HepG2 (cell line): ENCODE measurements around the gene AS3MT. TPM values are rescaled to one million over a fixed set of nuclear protein-coding genes. Genes with fewer than 3 reads are reported as not detected.

Experiments
- FOXA1 ChIP-seq, 2 experiments: fragments of 450-650 bp in 1 of 2; sonication (generic) in 1 of 2; formaldehyde crosslinking in 1 of 2; IDR thresholded peaks; 2 replicates each; pipeline versions ENCODE4 v1.4.0 to v1.6.1; 2016 to 2020; ENCODE audit warnings: missing genetic modification reagents in 1 of 2
- FOXJ3 ChIP-seq: sonication (generic); formaldehyde crosslinking; IDR thresholded peaks from 2 replicates; pipeline ENCODE4 v1.4.0; 2020; ENCODE audit warnings: missing genetic modification reagents, mild to moderate bottlenecking, borderline replicate concordance
- JUN ChIP-seq: sonication (generic); formaldehyde crosslinking; IDR thresholded peaks from 2 replicates; pipeline ENCODE4 v1.4.0; 2020; ENCODE audit warnings: mild to moderate bottlenecking, missing genetic modification reagents
- MBD4 ChIP-seq: IDR thresholded peaks from 2 replicates; pipeline ENCODE4 v1.6.1; 2012; ENCODE audit warnings: low read length, inconsistent platforms, borderline replicate concordance
- MBNL3 ChIP-seq: fragments of 250-450 bp; sonication (Bioruptor Pico); conservative IDR thresholded peaks from 2 replicates; pipeline ENCODE4 v1.8.0; 2022; ENCODE audit warnings: mild to moderate bottlenecking, inconsistent platforms
- MTA3 ChIP-seq: sonication (generic); formaldehyde crosslinking; IDR thresholded peaks from 2 replicates; pipeline ENCODE4 v1.4.0; 2020; ENCODE audit warnings: missing genetic modification reagents
- MZF1 ChIP-seq: sonication (generic); formaldehyde crosslinking; IDR thresholded peaks from 2 replicates; pipeline ENCODE4 v1.8.1; 2023; ENCODE audit warnings: mild to moderate bottlenecking, missing genetic modification reagents, borderline replicate concordance
- SP4 ChIP-seq: sonication (generic); formaldehyde crosslinking; IDR thresholded peaks from 2 replicates; pipeline ENCODE4 v1.8.1; 2023; ENCODE audit warnings: mild to moderate bottlenecking, missing genetic modification reagents
- STAT5B ChIP-seq: sonication (generic); formaldehyde crosslinking; IDR thresholded peaks from 2 replicates; pipeline ENCODE4 v1.4.0; 2020; ENCODE audit warnings: missing genetic modification reagents
- TAF1 ChIP-seq: sonication (generic); formaldehyde crosslinking; IDR thresholded peaks from 2 replicates; pipeline ENCODE4 v1.4.0; 2020; ENCODE audit warnings: missing genetic modification reagents
- TBP ChIP-seq: sonication (generic); formaldehyde crosslinking; IDR thresholded peaks from 2 replicates; pipeline ENCODE4 v1.5.0; 2020; ENCODE audit warnings: missing genetic modification reagents
- TCF12 ChIP-seq, 2 experiments: fragments of 450-650 bp in 1 of 2; sonication (generic) in 1 of 2; formaldehyde crosslinking in 1 of 2; IDR thresholded peaks; 2 replicates each; pipeline versions ENCODE4 v1.6.1 to v1.8.0; 2017 to 2022; ENCODE audit warnings: antibody characterized with exemption in 1 of 2, mild to moderate bottlenecking in 1 of 2, missing genetic modification reagents in 1 of 2, moderate library complexity in 1 of 2
- ZNF34 ChIP-seq: sonication (generic); formaldehyde crosslinking; IDR thresholded peaks from 2 replicates; pipeline ENCODE4 v1.4.0; 2020; ENCODE audit warnings: mild to moderate bottlenecking, missing genetic modification reagents, borderline replicate concordance
- ZNF598 ChIP-seq: sonication (generic); formaldehyde crosslinking; IDR thresholded peaks from 2 replicates; pipeline ENCODE4 v1.5.1; 2020; ENCODE audit warnings: mild to moderate bottlenecking, missing genetic modification reagents, borderline replicate concordance
- ZNF850 ChIP-seq: sonication (generic); formaldehyde crosslinking; conservative IDR thresholded peaks from 2 replicates; pipeline ENCODE4 v1.9.0; 2021; ENCODE audit warnings: mild to moderate bottlenecking, missing genetic modification reagents
- polyA plus RNA-seq, 8 experiments: library from polyadenylated mRNA; depleted of rRNA in 3 of 8; stranded (reverse) in 7 of 8; unstranded in 1 of 8; fragments of >200 nt; fragmentation: Illumina TruSeq in 4 of 8; extraction: Trizol in 4 of 8; gene quantifications; 2 replicates each; pipeline versions ENCODE4 v1.2.1 to v1.2.3, GENCODE V29; 2011 to 2016; ENCODE audit warnings: low read depth in 4 of 8, missing spikeins in 1 of 8, mixed read lengths in 1 of 8; ENCODE audit not compliant: insufficient read depth in 1 of 8
- total RNA-seq, 5 experiments: library from RNA; depleted of rRNA; stranded (reverse); fragments of >200 nt; fragmentation: Illumina TruSeq; extraction: Trizol; gene quantifications; 2 replicates each; pipeline ENCODE4 v1.2.3, GENCODE V29; 2016; ENCODE audit warnings: low read depth in 1 of 5
- TF ChIP-seq, protein P1 (sequence below): IDR thresholded peaks from 2 replicates; pipeline ENCODE4 v1.6.1; 2016; ENCODE audit warnings: low read depth, missing genetic modification reagents, missing compliant biosample characterization
- TF ChIP-seq, protein P2 (sequence below): sonication (generic); formaldehyde crosslinking; IDR thresholded peaks from 2 replicates; pipeline ENCODE4 v1.9.0; 2022; ENCODE audit warnings: missing genetic modification reagents, mild to moderate bottlenecking, borderline replicate concordance
- TF ChIP-seq, protein P3 (sequence below): sonication (generic); formaldehyde crosslinking; IDR thresholded peaks from 2 replicates; pipeline ENCODE4 v1.5.0; 2020; ENCODE audit warnings: missing genetic modification reagents
- TF ChIP-seq, protein P4 (sequence below): sonication (generic); formaldehyde crosslinking; IDR thresholded peaks from 2 replicates; pipeline ENCODE4 v1.4.0; 2020; ENCODE audit warnings: missing genetic modification reagents, borderline replicate concordance

The AS3MT gene
- total and polyA plus RNA-seq, 2 of the 13 experiments (the other 11 are each of a cell fraction or from before 2014, with no cell fraction given): 8.7 to 17.4 TPM

DNA sequence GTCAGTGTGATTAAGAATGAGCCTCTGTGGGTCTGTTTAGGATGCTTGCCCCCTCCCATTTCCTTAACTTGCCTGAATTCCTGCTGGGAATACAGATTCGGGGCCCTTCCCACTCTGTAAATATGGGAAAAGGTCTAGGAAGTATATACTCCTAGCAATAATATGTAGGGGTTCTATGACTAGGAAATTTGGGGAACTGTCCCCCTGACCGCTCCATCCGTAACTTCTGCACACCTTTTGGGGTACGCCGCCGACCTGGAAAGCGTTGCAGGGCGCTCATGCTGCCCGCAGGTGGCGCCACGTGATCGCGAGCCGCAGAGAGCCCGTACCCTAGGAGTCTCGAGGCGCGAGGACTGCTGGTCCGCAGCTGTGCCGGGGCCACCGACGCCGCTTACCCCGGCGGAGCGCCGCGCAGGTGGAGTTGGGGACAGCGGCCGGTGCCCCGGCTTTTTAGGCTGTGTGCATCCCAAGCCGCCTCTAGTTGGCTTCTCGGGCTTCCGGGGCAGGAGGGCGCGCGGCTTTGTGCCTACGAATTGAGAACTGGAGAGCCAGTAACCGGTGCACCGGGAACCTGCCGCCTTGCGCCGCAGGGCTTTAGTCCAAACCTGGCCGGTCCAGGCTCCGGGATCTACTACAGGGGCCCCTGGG is 48.2 kb downstream of the AS3MT start (continued):
- TF ChIP-seq, protein P1, sequence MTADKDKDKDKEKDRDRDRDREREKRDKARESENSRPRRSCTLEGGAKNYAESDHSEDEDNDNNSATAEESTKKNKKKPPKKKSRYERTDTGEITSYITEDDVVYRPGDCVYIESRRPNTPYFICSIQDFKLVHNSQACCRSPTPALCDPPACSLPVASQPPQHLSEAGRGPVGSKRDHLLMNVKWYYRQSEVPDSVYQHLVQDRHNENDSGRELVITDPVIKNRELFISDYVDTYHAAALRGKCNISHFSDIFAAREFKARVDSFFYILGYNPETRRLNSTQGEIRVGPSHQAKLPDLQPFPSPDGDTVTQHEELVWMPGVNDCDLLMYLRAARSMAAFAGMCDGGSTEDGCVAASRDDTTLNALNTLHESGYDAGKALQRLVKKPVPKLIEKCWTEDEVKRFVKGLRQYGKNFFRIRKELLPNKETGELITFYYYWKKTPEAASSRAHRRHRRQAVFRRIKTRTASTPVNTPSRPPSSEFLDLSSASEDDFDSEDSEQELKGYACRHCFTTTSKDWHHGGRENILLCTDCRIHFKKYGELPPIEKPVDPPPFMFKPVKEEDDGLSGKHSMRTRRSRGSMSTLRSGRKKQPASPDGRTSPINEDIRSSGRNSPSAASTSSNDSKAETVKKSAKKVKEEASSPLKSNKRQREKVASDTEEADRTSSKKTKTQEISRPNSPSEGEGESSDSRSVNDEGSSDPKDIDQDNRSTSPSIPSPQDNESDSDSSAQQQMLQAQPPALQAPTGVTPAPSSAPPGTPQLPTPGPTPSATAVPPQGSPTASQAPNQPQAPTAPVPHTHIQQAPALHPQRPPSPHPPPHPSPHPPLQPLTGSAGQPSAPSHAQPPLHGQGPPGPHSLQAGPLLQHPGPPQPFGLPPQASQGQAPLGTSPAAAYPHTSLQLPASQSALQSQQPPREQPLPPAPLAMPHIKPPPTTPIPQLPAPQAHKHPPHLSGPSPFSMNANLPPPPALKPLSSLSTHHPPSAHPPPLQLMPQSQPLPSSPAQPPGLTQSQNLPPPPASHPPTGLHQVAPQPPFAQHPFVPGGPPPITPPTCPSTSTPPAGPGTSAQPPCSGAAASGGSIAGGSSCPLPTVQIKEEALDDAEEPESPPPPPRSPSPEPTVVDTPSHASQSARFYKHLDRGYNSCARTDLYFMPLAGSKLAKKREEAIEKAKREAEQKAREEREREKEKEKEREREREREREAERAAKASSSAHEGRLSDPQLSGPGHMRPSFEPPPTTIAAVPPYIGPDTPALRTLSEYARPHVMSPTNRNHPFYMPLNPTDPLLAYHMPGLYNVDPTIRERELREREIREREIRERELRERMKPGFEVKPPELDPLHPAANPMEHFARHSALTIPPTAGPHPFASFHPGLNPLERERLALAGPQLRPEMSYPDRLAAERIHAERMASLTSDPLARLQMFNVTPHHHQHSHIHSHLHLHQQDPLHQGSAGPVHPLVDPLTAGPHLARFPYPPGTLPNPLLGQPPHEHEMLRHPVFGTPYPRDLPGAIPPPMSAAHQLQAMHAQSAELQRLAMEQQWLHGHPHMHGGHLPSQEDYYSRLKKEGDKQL (CRISPR knock-in tag): 0 out of 2 replicates have a peak, but pooled peaks have one; percentile 31
- no peak for TF ChIP-seq ZNF850
- no peak for TF ChIP-seq FOXA1 (IDR thresholded peaks at IDR 0.05)
- TF ChIP-seq FOXA1 (CRISPR knock-in tag; IDR thresholded peaks at IDR 0.05): no peak
- peak; percentile 62; the same call in 1 of the 2 replicates for TF ChIP-seq ZNF598 (CRISPR knock-in tag)
- TF ChIP-seq TCF12 (IDR thresholded peaks at IDR 0.05): no peak
- TF ChIP-seq TCF12 (CRISPR knock-in tag; IDR thresholded peaks at IDR 0.05): no peak
- TF ChIP-seq, protein P2, sequence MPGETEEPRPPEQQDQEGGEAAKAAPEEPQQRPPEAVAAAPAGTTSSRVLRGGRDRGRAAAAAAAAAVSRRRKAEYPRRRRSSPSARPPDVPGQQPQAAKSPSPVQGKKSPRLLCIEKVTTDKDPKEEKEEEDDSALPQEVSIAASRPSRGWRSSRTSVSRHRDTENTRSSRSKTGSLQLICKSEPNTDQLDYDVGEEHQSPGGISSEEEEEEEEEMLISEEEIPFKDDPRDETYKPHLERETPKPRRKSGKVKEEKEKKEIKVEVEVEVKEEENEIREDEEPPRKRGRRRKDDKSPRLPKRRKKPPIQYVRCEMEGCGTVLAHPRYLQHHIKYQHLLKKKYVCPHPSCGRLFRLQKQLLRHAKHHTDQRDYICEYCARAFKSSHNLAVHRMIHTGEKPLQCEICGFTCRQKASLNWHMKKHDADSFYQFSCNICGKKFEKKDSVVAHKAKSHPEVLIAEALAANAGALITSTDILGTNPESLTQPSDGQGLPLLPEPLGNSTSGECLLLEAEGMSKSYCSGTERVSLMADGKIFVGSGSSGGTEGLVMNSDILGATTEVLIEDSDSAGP (CRISPR knock-in tag): 0 out of 2 replicates have a peak, but pooled peaks have one; percentile 63
- no peak for TF ChIP-seq TAF1 (CRISPR knock-in tag)
- TF ChIP-seq FOXJ3 (CRISPR knock-in tag): 0 out of 2 replicates have a peak, but pooled peaks have one; percentile 44
- no peak for TF ChIP-seq ZNF34 (CRISPR knock-in tag)
- no peak for TF ChIP-seq JUN (CRISPR knock-in tag)
- TF ChIP-seq, protein P3, sequence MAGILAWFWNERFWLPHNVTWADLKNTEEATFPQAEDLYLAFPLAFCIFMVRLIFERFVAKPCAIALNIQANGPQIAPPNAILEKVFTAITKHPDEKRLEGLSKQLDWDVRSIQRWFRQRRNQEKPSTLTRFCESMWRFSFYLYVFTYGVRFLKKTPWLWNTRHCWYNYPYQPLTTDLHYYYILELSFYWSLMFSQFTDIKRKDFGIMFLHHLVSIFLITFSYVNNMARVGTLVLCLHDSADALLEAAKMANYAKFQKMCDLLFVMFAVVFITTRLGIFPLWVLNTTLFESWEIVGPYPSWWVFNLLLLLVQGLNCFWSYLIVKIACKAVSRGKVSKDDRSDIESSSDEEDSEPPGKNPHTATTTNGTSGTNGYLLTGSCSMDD: no peak
- no peak for TF ChIP-seq MTA3 (CRISPR knock-in tag)
- no peak for TF ChIP-seq STAT5B (CRISPR knock-in tag)
- TF ChIP-seq, protein P4, sequence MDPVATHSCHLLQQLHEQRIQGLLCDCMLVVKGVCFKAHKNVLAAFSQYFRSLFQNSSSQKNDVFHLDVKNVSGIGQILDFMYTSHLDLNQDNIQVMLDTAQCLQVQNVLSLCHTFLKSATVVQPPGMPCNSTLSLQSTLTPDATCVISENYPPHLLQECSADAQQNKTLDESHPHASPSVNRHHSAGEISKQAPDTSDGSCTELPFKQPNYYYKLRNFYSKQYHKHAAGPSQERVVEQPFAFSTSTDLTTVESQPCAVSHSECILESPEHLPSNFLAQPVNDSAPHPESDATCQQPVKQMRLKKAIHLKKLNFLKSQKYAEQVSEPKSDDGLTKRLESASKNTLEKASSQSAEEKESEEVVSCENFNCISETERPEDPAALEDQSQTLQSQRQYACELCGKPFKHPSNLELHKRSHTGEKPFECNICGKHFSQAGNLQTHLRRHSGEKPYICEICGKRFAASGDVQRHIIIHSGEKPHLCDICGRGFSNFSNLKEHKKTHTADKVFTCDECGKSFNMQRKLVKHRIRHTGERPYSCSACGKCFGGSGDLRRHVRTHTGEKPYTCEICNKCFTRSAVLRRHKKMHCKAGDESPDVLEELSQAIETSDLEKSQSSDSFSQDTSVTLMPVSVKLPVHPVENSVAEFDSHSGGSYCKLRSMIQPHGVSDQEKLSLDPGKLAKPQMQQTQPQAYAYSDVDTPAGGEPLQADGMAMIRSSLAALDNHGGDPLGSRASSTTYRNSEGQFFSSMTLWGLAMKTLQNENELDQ (CRISPR knock-in tag): peak; percentile 28; the same call in 1 of the 2 replicates
- TF ChIP-seq MBNL3: no peak
- no peak for TF ChIP-seq SP4
- TF ChIP-seq TBP: no peak
- TF ChIP-seq MBD4: no peak
- 0 out of 2 replicates have a peak, but pooled peaks have one; percentile 58 for TF ChIP-seq MZF1 (CRISPR knock-in tag)
